HG03196 (cell line): ENCODE data around the gene ZXDC.

Experiments
- ATAC-seq: cut with Tn5 transposase; IDR thresholded peaks from one replicate; pipeline ENCODE4 v1.9.1; 2021; ENCODE audit not compliant: unreplicated experiment

The ZXDC gene

DNA sequence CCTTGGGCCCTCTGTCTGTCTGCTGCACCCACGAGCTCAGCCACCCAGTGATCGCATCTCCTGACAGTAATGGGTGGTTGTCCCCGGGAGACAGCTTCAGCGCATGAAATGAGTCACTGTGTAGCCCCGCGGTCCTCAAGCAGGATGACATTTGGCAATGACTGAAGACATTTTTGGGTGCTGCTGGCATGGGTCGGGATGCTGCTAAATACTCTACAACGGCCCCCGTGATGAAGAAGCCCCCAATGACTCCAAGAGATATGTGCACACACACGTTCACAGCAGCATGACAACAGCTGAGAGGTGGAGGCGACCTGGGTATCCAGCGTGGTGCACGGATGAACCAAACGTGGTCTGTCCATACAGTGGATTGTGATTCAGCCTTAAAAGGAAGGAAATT, 17.4 kb upstream of the ZXDC start:
- ATAC-seq: no peak

- no peak for ATAC-seq
Measured at GRCh38 chr3:126491221-126492013, 15.7 kb upstream of the ZXDC start.

GRCh38 chr3:126490619-126491018, 14.9 kb upstream of the ZXDC start:
- ATAC-seq: no peak

DNA sequence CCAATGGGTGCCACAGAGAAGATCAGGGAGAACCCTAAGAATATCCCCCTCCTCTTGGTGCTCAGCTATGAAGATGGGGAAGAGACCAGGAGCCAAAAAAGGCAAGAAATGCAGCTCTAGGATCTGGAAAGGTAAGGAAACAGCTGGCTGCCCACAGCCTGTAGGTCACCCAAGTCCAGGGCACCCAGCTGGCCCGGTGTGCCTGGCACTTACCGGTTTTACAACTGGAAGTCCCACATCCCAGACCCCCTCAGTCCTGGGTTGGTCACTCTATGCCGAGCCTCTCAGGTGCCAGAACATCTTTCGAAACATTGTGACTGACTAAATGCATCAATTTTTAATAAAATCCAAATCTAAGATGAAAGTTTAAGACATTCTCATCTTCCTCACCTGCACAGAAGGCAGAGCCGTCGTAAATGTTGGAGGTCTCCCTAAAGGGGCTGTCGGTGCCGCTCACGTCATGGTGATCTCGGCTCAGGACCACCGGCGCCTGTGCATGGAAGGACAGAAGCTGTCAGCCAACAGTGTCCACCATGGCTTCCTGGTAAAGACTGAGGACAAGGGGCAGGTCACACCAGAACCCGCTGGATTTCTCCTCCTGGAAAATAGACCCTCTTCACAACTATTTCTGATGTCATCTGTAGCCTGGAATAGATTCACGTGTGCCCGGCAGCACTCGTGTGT, 13.3 kb upstream of the ZXDC start:
- ATAC-seq: no peak

GRCh38 chr3:126488185-126488584, 12.5 kb upstream of the ZXDC start:
- ATAC-seq: no peak

DNA sequence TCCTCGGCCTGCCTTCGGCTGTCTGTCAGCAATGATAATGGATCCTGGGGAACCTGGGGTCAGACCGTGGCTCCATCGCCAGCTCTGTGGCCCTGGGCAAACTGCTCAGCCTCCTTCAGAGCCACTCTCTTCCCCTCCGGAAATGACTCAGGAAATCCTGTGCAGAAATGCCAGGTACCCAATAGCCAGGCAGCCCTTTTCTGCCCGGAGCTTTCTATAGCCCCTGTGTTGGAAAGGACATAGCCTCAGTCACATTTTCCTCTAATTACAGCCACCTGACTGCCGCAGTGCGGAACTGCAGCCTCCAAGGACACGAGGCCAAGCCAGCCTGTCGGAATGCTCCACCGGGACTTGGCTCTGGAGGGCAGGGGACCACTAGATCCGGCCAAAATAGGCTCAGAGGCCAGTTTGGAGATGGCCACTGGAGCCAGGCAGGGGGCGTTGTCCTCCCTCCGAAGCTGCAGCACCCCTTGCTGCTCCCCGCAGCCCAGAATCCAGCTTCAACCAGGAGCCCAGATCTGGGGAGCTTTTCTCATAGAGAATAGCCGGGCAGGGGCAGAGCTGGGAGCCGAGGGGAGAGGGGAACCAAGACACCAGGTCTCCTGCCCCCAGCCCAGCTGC, 11.6 kb upstream of the ZXDC start:
- ATAC-seq: no peak

GRCh38 chr3:126486360-126486847, 10.7 kb upstream of the ZXDC start:
- no peak for ATAC-seq

DNA sequence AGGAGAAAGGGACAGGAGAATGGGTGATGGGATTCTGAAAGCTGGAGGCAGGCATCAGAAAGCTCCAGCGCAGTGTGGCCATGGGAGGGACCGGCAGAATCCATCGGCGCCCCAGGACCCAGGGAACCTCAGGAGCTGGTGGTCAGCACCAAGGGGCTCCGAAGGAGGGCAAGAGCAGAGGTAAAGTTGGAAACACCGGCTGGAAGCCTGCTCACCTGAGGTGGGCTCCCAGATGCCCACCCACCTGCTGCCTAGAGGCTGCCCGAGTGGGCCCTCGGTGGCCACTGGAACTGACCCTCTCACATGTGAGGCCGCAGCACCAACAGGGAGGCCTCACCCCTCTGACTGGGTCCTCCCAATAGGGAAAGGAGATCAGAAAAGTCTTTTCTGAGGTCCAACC, 10.3 kb upstream of the ZXDC start:
- no peak for ATAC-seq

DNA sequence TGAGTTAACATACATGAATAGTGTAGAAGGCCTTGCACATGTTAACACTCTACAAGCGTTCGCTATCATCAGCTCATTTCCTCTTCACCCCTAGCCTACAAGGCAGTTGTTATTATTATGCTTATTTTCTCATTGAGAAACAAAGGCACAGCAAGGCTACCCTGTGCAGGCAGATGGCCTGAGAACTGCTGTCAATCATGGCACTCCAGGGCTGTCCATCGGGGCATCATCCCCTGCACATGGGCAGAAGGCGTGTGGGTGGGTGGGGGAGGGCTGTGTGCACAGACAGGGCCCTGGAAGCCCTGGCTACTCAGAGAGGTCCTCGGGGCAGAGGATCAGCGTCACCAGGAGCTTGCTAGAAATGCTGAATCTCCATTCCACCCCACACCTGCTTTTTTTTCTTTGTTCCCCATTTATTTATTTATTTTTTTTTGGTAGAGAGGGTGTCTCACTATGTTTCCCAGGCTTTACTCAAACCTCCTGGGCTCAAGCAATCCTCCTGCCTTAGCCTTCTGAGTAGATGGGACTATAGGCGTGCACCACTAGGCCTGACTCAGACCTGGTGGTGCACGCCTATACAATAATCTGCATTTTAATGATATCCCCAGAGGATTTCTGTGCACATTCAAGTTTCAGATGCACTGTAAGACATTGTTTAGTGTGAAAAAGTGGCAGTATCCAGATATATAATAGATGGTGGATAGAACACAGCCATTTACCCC, 9.6 kb upstream of the ZXDC start:
- ATAC-seq: no peak

DNA sequence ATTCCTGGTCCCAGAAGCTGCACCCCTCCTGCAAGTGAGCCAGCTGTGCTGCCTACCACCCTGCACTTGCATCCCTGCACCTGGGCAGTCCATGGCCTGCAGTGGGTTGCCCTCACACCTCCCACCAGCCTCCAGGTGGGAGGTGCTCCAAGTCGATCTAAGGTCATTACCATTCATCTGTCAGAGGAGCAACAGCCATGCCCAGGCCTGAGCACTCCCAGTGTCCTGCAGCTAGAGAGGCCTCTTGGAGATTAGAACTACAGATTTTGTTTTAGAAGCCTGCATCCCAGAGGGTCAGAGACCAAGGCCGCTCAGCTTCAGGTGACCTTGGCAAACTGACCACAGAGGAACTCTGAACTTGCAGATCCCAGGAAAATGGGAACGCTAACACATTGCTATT, 9.0 kb upstream of the ZXDC start:
- no peak for ATAC-seq

GRCh38 chr3:126484148-126484547, 8.5 kb upstream of the ZXDC start:
- ATAC-seq: no peak

- ATAC-seq: no peak
Measured at GRCh38 chr3:126483321-126483761, 7.7 kb upstream of the ZXDC start.

- no peak for ATAC-seq
Measured at GRCh38 chr3:126482503-126483255, 7.0 kb upstream of the ZXDC start.

- no peak for ATAC-seq
Measured at GRCh38 chr3:126481808-126482502, 6.3 kb upstream of the ZXDC start.

- no peak for ATAC-seq
Measured at GRCh38 chr3:126480861-126481260, 5.2 kb upstream of the ZXDC start.

DNA sequence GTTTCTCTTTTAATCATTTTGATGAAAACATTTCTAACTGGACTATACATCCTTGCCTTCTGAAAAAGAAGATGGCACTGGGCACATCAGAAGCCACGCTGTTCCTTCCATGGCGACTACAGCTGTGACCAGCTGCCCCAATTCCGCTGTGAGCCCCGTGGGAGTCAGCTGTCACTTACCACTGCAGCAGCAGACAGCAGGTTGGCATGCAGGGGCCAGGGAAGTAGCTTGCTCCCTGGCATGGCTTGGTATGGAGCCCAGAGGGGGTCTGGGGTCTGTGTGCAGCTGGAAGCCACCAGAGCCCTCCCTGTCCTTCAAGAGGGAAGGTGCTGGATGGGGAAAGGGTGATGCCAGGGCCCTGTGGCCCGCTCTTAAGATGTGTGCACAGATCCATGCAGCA, 4.5 kb upstream of the ZXDC start:
- ATAC-seq: no peak

DNA sequence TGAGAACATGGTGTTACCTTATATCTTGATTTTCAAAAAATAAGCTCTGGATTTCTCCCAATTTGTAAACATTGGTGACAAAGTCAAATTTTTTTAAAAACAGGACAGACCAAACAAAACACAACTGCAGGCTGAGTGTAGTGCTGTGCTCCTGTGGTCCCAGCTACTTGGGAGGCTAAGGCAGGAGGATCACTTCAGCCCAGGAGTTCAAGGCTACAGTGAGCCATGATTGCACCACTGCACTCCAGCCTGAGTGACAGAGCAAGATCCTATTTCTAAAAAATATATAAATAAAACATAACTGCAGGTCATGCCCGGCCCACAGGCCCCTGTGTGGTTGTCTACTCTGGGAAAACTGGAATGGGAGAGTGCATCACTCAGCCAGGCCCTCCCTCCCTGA, 4.0 kb upstream of the ZXDC start:
- ATAC-seq: no peak

- ATAC-seq: no peak
Measured at GRCh38 chr3:126478581-126479310, 3.1 kb upstream of the ZXDC start.

GRCh38 chr3:126477061-126477380, 1.3 kb upstream of the ZXDC start:
- ATAC-seq: no peak
